HepG2 (cell line): ENCODE results near the gene UMPS. TPM values are rescaled to one million over a fixed set of nuclear protein-coding genes. Genes with fewer than 3 reads are reported as not detected.

Source experiments
- ATAC-seq: fragments of 200-7000 bp; cut with Tn5 transposase; 3 replicates; pipeline ENCODE4 v1.9.1; 2020; ENCODE audit warnings: mild to moderate bottlenecking, moderate library complexity
- BruUV-seq: library from RNA; stranded (reverse); fragments of 400-500 nt; replicated peaks from 2 replicates; lab custom pipeline; 2021; lab: Mats Ljungman, UMichigan
- CTCF ChIA-PET: fragments of 300-600 bp; formaldehyde crosslinking; extraction: SDS; loops from one replicate; lab custom pipeline; 2021; ENCODE audit warnings: low total read pairs, inconsistent platforms, low intra/inter-chr PET ratio; lab: Yijun Ruan, JAX
- POLR2A ChIA-PET: fragments of 350-600 bp; sonication (Branson Sonifier 250); formaldehyde crosslinking; loops from one replicate; lab custom pipeline; 2020; ENCODE audit warnings: antibody characterized with exemption, inconsistent platforms; lab: Yijun Ruan, JAX
- DNase-seq: peaks from one replicate; pipeline ENCODE4 v3.0.0-alpha.2; 2015; ENCODE audit warnings: low spot score
- FAIRE-seq: peaks from 3 replicates; lab custom pipeline; 2011; peaks lifted over from hg19 to GRCh38; lab: Jason Lieb, UNC
- H2AFZ ChIP-seq: one replicate; pipeline ENCODE4 v1.6.1; 2011; ENCODE audit warnings: low read length, inconsistent platforms
- H3K27ac ChIP-seq: fragments of 300-600 bp; 3 replicates; pipeline ENCODE4 v1.8.0; 2011; ENCODE audit warnings: mixed run types, mild to moderate bottlenecking, mixed read lengths, low read length, inconsistent platforms; ENCODE audit not compliant: insufficient read depth; ENCODE audit errors: extremely low read length
- H3K27me3 ChIP-seq, 2 experiments: fragments of 200-600 bp in 1 of 2; 2 replicates in 1 of 2; 3 replicates in 1 of 2; pipeline versions ENCODE4 v1.6.0 to v1.8.0; 2011; ENCODE audit warnings: low read length in 2 of 2, mild to moderate bottlenecking in 2 of 2, moderate library complexity in 2 of 2, inconsistent platforms in 1 of 2; ENCODE audit not compliant: insufficient read depth in 2 of 2, control insufficient read depth in 1 of 2
- H3K36me3 ChIP-seq, 2 experiments: fragments of 200-600 bp in 1 of 2; replicated peaks in 1 of 2; 2 replicates in 1 of 2; 3 replicates in 1 of 2; pipeline versions ENCODE4 v1.5.1 to v1.8.0; 2011; ENCODE audit warnings: low read length in 2 of 2, inconsistent platforms in 1 of 2; ENCODE audit not compliant: insufficient read depth in 2 of 2, control insufficient read depth in 1 of 2
- H3K4me1 ChIP-seq: 2 replicates; pipeline ENCODE4 v1.5.1; 2012; ENCODE audit warnings: low read length, inconsistent platforms; ENCODE audit not compliant: insufficient read depth
- H3K4me2 ChIP-seq: 2 replicates; pipeline ENCODE4 v1.6.0; 2011; ENCODE audit warnings: low read depth, low read length, inconsistent platforms
- H3K4me3 ChIP-seq, 3 experiments: fragments of 200-600 bp in 1 of 3; sonication (generic), shearing (Covaris generic) in 1 of 3; replicated peaks in 1 of 3; 2 replicates each; pipeline ENCODE4 v1.5.1; 2011 to 2016; ENCODE audit warnings: low read length in 3 of 3, inconsistent platforms in 2 of 3, low read depth in 2 of 3, mild to moderate bottlenecking in 2 of 3, control low read depth in 1 of 3, mixed read lengths in 1 of 3; ENCODE audit not compliant: insufficient read depth in 1 of 3
- H3K79me2 ChIP-seq: one replicate; pipeline ENCODE4 v1.6.1; 2011; ENCODE audit warnings: low read length, inconsistent platforms; ENCODE audit not compliant: insufficient read depth
- H3K9ac ChIP-seq: 2 replicates; pipeline ENCODE4 v1.6.0; 2011; ENCODE audit warnings: mild to moderate bottlenecking, low read depth, low read length, inconsistent platforms; ENCODE audit not compliant: insufficient read depth
- H3K9me3 ChIP-seq: 2 replicates; pipeline ENCODE4 v1.5.1; 2012; ENCODE audit warnings: mild to moderate bottlenecking, low read length
- H4K20me1 ChIP-seq: 2 replicates; pipeline ENCODE4 v1.6.0; 2011; ENCODE audit warnings: inconsistent platforms, mild to moderate bottlenecking, low read length, moderate library complexity; ENCODE audit not compliant: insufficient read depth
- ARHGAP35 ChIP-seq: sonication (generic); formaldehyde crosslinking; IDR thresholded peaks from 2 replicates; pipeline ENCODE4 v1.9.0; 2022; ENCODE audit warnings: mild to moderate bottlenecking, inconsistent platforms, moderate library complexity, missing genetic modification reagents, borderline replicate concordance
- ARNTL ChIP-seq: sonication (generic); formaldehyde crosslinking; IDR thresholded peaks from 2 replicates; pipeline ENCODE4 v1.4.0; 2020; ENCODE audit warnings: mild to moderate bottlenecking, missing genetic modification reagents
- BORCS8-MEF2B ChIP-seq: sonication (generic); formaldehyde crosslinking; IDR thresholded peaks from 2 replicates; pipeline ENCODE4 v1.8.0; 2022; ENCODE audit warnings: mild to moderate bottlenecking, missing genetic modification reagents
- FOSL2 ChIP-seq: sonication (generic); formaldehyde crosslinking; IDR thresholded peaks from 2 replicates; pipeline ENCODE4 v1.4.0; 2020; ENCODE audit warnings: missing genetic modification reagents
- JUNB ChIP-seq: sonication (generic); formaldehyde crosslinking; IDR thresholded peaks from 2 replicates; pipeline ENCODE4 v1.8.0; 2022; ENCODE audit warnings: missing genetic modification reagents, mild to moderate bottlenecking, borderline replicate concordance
- KLF9 ChIP-seq: IDR thresholded peaks from 2 replicates; pipeline ENCODE4 v1.6.1; 2016; ENCODE audit warnings: low read depth
- MAFF ChIP-seq: IDR thresholded peaks from 2 replicates; pipeline ENCODE4 v1.6.1; 2011; ENCODE audit warnings: low read depth, low read length, improper control_type of control experiment
- MEIS2 ChIP-seq: sonication (generic); formaldehyde crosslinking; IDR thresholded peaks from 2 replicates; pipeline ENCODE4 v1.9.0; 2021; ENCODE audit warnings: mild to moderate bottlenecking, missing genetic modification reagents
- MLXIP ChIP-seq: sonication (generic); formaldehyde crosslinking; IDR thresholded peaks from 2 replicates; pipeline ENCODE4 v1.9.0; 2021; ENCODE audit warnings: missing genetic modification reagents, borderline replicate concordance
- NFKBIZ ChIP-seq: IDR thresholded peaks from 2 replicates; pipeline ENCODE4 v1.6.1; 2018; ENCODE audit warnings: missing genetic modification reagents, missing compliant biosample characterization
- NRL ChIP-seq: sonication (generic); formaldehyde crosslinking; IDR thresholded peaks from 2 replicates; pipeline ENCODE4 v1.5.0; 2020; ENCODE audit warnings: missing genetic modification reagents, mild to moderate bottlenecking, moderate library complexity, borderline replicate concordance
- PAF1 ChIP-seq: IDR thresholded peaks from 2 replicates; pipeline ENCODE4 v1.6.1; 2016; ENCODE audit warnings: missing genetic modification reagents, missing compliant biosample characterization
- PHB2 ChIP-seq: fragments of 450-650 bp; IDR thresholded peaks from 2 replicates; pipeline ENCODE4 v1.6.1; 2018; ENCODE audit not compliant: partially characterized antibody
- PPARG ChIP-seq: conservative IDR thresholded peaks from 2 replicates; pipeline ENCODE4 v1.6.1; 2016; ENCODE audit warnings: missing biosample characterization, missing genetic modification reagents
- ZBTB38 ChIP-seq: sonication (generic); formaldehyde crosslinking; IDR thresholded peaks from 2 replicates; pipeline ENCODE4 v1.5.1; 2020; ENCODE audit warnings: mild to moderate bottlenecking, missing genetic modification reagents
- ZFP1 ChIP-seq: IDR thresholded peaks from 2 replicates; pipeline ENCODE4 v1.6.1; 2016
- ZNF124 ChIP-seq: sonication (generic); formaldehyde crosslinking; IDR thresholded peaks from 2 replicates; pipeline ENCODE4 v1.4.0; 2020; ENCODE audit warnings: missing genetic modification reagents
- ZNF580 ChIP-seq: IDR thresholded peaks from 2 replicates; pipeline ENCODE4 v1.6.1; 2016; ENCODE audit warnings: low read depth, borderline replicate concordance
- ZNF746 ChIP-seq: sonication (generic); formaldehyde crosslinking; IDR thresholded peaks from 2 replicates; pipeline ENCODE4 v1.8.0; 2022; ENCODE audit warnings: mild to moderate bottlenecking, missing genetic modification reagents
- ZNF784 ChIP-seq: sonication (generic); formaldehyde crosslinking; IDR thresholded peaks from 2 replicates; pipeline ENCODE4 v1.5.1; 2020; ENCODE audit warnings: missing genetic modification reagents, mild to moderate bottlenecking, borderline replicate concordance
- WGBS: methylation state at CpG from one replicate; pipeline ENCODE4 v1.1.6; 2017; ENCODE audit warnings: low lambda C conversion rate; 5-methylcytosine and 5-hydroxymethylcytosine counted together
- in situ Hi-C: cut with HindIII; loops from 2 replicates; pipeline ENCODE4 v1.10.0; 2017; ENCODE audit warnings: low pct_unique_long_range_greater_than_20kb; ENCODE audit not compliant: extremely low pct_ligation_motif_present
- intact Hi-C: fragments of 100-400 bp; cut with micrococcal nuclease; formaldehyde crosslinking; loops from one replicate; pipeline ENCODE4 v1.10.0; 2022; ENCODE audit not compliant: unreplicated experiment
- polyA plus RNA-seq, 8 experiments: library from polyadenylated mRNA; depleted of rRNA in 3 of 8; stranded (reverse) in 7 of 8; unstranded in 1 of 8; fragments of >200 nt; fragmentation: Illumina TruSeq in 4 of 8; extraction: Trizol in 4 of 8; gene quantifications; 2 replicates each; pipeline versions ENCODE4 v1.2.1 to v1.2.3, GENCODE V29; 2011 to 2016; ENCODE audit warnings: low read depth in 4 of 8, missing spikeins in 1 of 8, mixed read lengths in 1 of 8; ENCODE audit not compliant: insufficient read depth in 1 of 8
- total RNA-seq, 5 experiments: library from RNA; depleted of rRNA; stranded (reverse); fragments of >200 nt; fragmentation: Illumina TruSeq; extraction: Trizol; gene quantifications; 2 replicates each; pipeline ENCODE4 v1.2.3, GENCODE V29; 2016; ENCODE audit warnings: low read depth in 1 of 5

Gene UMPS
- total and polyA plus RNA-seq, 2 of the 13 experiments (the other 11 are each of a cell fraction or from before 2014, with no cell fraction given), result 52.7 to 74.2 TPM

- Histone ChIP-seq H4K20me1 (no peaks in the 10 kb centered on the region), H3K4me2 (peak overlapping the region; percentile 99), H2AFZ (no peak overlapping the region), H3K36me3 (no peaks in the 10 kb centered on the region; a peak in 1 of 5 replicates), H3K27me3 (no peaks in the 10 kb centered on the region; a peak in 1 of 5 replicates), H3K9ac (peak overlapping the region; percentile 96), H3K4me1 (peaks cover 67% of the 10 kb centered on the region), H3K9me3 (no peaks in the 10 kb centered on the region), H3K27ac (peak overlapping the region; percentile 98), H3K4me3 (peak overlapping the region; percentile 48 to 76 (median 64)), H3K79me2 (peaks cover 10% of the 10 kb centered on the region)
- ATAC-seq (peak; percentile 91), DNase-seq (peak; percentile 99), FAIRE-seq (peak; percentile 99)
- in situ Hi-C loops, result no loop called here
- ChIA-PET CTCF (no interaction called here), POLR2A (interaction anchor here (0.7 to 4.5 kb wide), 11 partner anchors 9 to 186 kb away, joined by 3 to 83 read pairs (median 5); partner anchors contain the start of gene UMPS)
- BruUV-seq, result no TSS peak
- WGBS, result 29% methylated on average over 13 of the region's 15 CpGs
- intact Hi-C loops, result no loop called here
- TF ChIP-seq NRL, result no peak
- TF ChIP-seq ZBTB38 (CRISPR knock-in tag), result peak; percentile 98
- peak; percentile 99 for TF ChIP-seq FOSL2 (CRISPR knock-in tag)
- peak; percentile 83; the same call in 1 of the 2 replicates for TF ChIP-seq ZNF784 (CRISPR knock-in tag)
- peak; percentile 95; the same call in 1 of the 2 replicates for TF ChIP-seq ZNF580 (CRISPR knock-in tag)
- TF ChIP-seq MLXIP, result no peak
- TF ChIP-seq ARNTL, result peak; percentile 72
- TF ChIP-seq ZNF124, result no peak; the same call in 1 of the 2 replicates
- TF ChIP-seq ZNF746, result peak; percentile 74
- no peak for TF ChIP-seq PAF1
- TF ChIP-seq PPARG (CRISPR knock-in tag), result peak; percentile 75
- TF ChIP-seq KLF9 (CRISPR knock-in tag), result no peak
- TF ChIP-seq NFKBIZ, result peak; percentile 86; the same call in 1 of the 2 replicates
- peak; percentile 86 for TF ChIP-seq MEIS2 (CRISPR knock-in tag)
- no peak for TF ChIP-seq BORCS8-MEF2B (CRISPR knock-in tag)
- peak; percentile 79 for TF ChIP-seq MAFF
- TF ChIP-seq ZFP1 (CRISPR knock-in tag), result peak; percentile 81; the same call in 1 of the 2 replicates
- TF ChIP-seq ARHGAP35 (CRISPR knock-in tag), result no peak
- TF ChIP-seq JUNB (CRISPR knock-in tag), result peak; percentile 75; the same call in 1 of the 2 replicates
- TF ChIP-seq PHB2, result no peak
Observed at GRCh38 chr3:124700880-124701684, 29.2 kb upstream of the UMPS start.
